Neural cell (in vitro differentiated cells): ENCODE data around the gene TSR3.

Experiments used
- CTCF ChIP-seq: fragments of 450-650 bp; IDR thresholded peaks from 2 replicates; pipeline ENCODE4 v1.5.1; 2014; ENCODE audit warnings: antibody characterized with exemption, mild to moderate bottlenecking, moderate library complexity; ENCODE audit not compliant: poor library complexity, severe bottlenecking
- EZH2 ChIP-seq: fragments of 200-600, 300-800 bp; shearing (Covaris generic), sonication (generic); IDR thresholded peaks from 2 replicates; pipeline ENCODE4 v1.6.1; 2014; ENCODE audit warnings: antibody characterized with exemption, low read length, borderline replicate concordance, mild to moderate bottlenecking; ENCODE audit not compliant: insufficient read depth, poor library complexity, severe bottlenecking
- MXI1 ChIP-seq: fragments of 450-650 bp; conservative IDR thresholded peaks from 2 replicates; pipeline ENCODE4 v1.6.1; 2014; ENCODE audit warnings: antibody characterized with exemption, mild to moderate bottlenecking; ENCODE audit not compliant: poor library complexity, severe bottlenecking
- POLR2AphosphoS5 ChIP-seq: IDR thresholded peaks from 2 replicates; pipeline ENCODE4 v1.6.1; 2012
- RAD21 ChIP-seq: fragments of 450-650 bp; conservative IDR thresholded peaks from 2 replicates; pipeline ENCODE4 v1.6.1; 2014; ENCODE audit warnings: antibody characterized with exemption, mild to moderate bottlenecking, moderate library complexity
- REST ChIP-seq: IDR thresholded peaks from 2 replicates; pipeline ENCODE4 v1.6.1; 2012; ENCODE audit warnings: borderline replicate concordance
- SMC3 ChIP-seq: fragments of 450-650 bp; conservative IDR thresholded peaks from 2 replicates; pipeline ENCODE4 v1.6.1; 2014; ENCODE audit warnings: antibody characterized with exemption, mild to moderate bottlenecking, moderate library complexity; ENCODE audit not compliant: poor library complexity
- TAF1 ChIP-seq: IDR thresholded peaks from 2 replicates; pipeline ENCODE4 v1.6.1; 2012; ENCODE audit warnings: low read depth

DNA sequence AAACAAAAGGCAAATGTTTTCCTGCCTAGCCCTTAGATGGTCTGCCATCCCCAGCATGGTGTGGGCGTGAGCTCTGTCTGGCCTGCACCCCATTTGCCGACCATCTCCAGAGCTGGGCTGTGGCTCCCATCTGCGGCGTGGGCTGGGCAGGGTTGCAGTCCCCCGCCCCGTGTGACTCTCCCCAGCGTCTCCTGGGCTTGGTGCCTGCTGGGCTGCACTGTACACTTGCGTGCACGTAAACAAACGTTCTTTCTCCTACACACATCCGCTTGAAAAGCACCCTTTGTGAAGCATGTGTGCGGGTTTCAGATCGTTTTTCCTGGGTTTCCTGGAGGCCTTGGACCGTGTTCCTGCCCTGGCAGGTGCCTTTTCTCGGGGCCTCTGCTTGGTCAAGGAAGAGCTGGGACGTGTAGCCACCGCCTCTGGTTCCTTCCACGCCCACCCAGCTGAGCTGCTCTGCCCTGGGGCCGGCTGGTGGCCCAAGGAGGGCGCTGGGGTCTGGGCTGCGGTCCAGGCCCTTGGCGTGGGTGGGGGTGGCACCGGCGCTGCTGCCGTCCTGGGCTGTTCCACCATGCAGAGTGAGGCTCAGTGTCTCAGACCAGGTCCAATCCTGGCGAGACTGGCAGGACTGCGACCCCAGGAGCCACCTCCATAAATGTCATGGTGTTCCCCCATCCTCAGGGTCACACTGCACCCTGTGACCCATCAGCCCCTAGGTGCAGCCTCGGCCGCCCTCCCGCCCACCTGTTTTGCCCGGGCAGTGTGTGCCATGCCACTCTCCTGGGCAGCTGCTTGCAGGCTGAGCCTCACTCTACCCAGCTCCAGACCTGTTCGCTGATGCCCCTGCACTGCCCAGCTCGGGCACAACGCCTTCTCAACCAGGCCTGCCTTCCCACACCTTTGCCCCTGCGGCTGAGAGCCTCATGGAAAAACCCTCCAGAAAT lies 28.1 kb downstream of the TSR3 start:
- TF ChIP-seq CTCF (no peak), REST (no peak), SMC3 (no peak), POLR2AphosphoS5 (no peak), TAF1 (no peak), EZH2 (no peak), RAD21 (no peak), MXI1 (no peak)
